ENCODE results near the gene KCNMA1. TPM values are rescaled to one million over a fixed set of nuclear protein-coding genes. Genes with fewer than 3 reads are reported as not detected.

The KCNMA1 gene
- total RNA-seq, 4 donors from 2014 or later = 146 to 300 (median 265) TPM

DNA sequence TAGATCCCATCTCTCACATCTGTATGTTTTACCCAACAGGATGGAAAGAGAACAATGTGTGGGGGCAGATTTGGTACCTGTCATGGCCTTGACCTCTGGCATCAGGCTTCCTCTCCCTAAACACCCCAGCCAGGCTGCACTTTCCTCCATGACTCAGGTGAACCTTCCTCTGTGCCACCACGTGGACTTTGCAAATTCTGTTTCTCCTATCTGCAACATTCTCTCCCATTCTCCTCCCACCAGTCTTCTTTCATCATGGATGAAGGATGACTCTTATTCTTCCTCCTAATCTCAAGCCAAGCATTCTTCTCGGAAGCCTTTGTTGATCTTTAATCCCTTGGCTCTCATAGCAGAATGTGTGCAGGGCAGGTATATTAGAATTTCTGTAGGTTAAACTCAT, 355.4 kb downstream of the KCNMA1 start:
- peak overlapping the region in 1 of 4 donors; percentile 2 for H3K27ac ChIP-seq (replicated peaks in 1 of 4)

GRCh38 chr10:77281719-77282118, 355.9 kb downstream of the KCNMA1 start:
- Histone ChIP-seq H3K4me1 (peaks cover under 1 to 43% (median 38%) of the 10 kb centered on the region in 4 donors), H3K9me3 (no peaks in the 10 kb centered on the region), H3K27ac (replicated peaks in 1 of 4) (peak overlapping the region in 1 of 4 donors; percentile 2), H3K4me3 (no peak overlapping the region), H3K27me3 (no peaks in the 10 kb centered on the region), H3K36me3 (no peaks in the 10 kb centered on the region)
- WGBS = 60% methylated on average over 4 of the region's 4 CpGs
- TF ChIP-seq POLR2AphosphoS5 (IDR thresholded peaks at IDR 0.05) (no peak), POLR2A (IDR thresholded peaks at IDR 0.05; ENCODE audit: low read depth) (no peak), EP300 (IDR thresholded peaks at IDR 0.05) (no peak), CTCF (IDR thresholded peaks at IDR 0.05) (no peak)
- no peak for DNase-seq (ENCODE audit: extremely low spot score)
- intact Hi-C loops (cut with DNase I) = no loop called here

More for the DNA sequence above, 355.4 kb downstream of the KCNMA1 start:
- no peak overlapping the region for H3K4me3 ChIP-seq
- intact Hi-C loops (cut with DNase I) = no loop called here
- H3K9me3 ChIP-seq = no peaks in the 10 kb centered on the region
- no peak for DNase-seq (ENCODE audit: extremely low spot score)
- 52% methylated on average over 2 of the region's 2 CpGs for WGBS
- H3K27me3 ChIP-seq = no peaks in the 10 kb centered on the region
- H3K4me1 ChIP-seq = peaks cover 5 to 47% (median 42%) of the 10 kb centered on the region in 4 donors
- no peaks in the 10 kb centered on the region for H3K36me3 ChIP-seq
- TF ChIP-seq POLR2A (IDR thresholded peaks at IDR 0.05; ENCODE audit: low read depth) (no peak), POLR2AphosphoS5 (IDR thresholded peaks at IDR 0.05) (no peak), EP300 (IDR thresholded peaks at IDR 0.05) (no peak), CTCF (IDR thresholded peaks at IDR 0.05) (no peak)

- TF ChIP-seq POLR2AphosphoS5 (IDR thresholded peaks at IDR 0.05) (no peak), POLR2A (IDR thresholded peaks at IDR 0.05; ENCODE audit: low read depth) (no peak), EP300 (IDR thresholded peaks at IDR 0.05) (no peak), CTCF (IDR thresholded peaks at IDR 0.05) (no peak)
- Histone ChIP-seq H3K4me3 (no peak overlapping the region), H3K9me3 (no peaks in the 10 kb centered on the region), H3K27ac (replicated peaks in 1 of 4) (peak overlapping the region in 3 of 4 donors; percentile 13 to 23 (median 16)), H3K27me3 (no peaks in the 10 kb centered on the region), H3K4me1 (peaks cover 0 to 40% (median 34%) of the 10 kb centered on the region in 4 donors), H3K36me3 (no peaks in the 10 kb centered on the region)
- intact Hi-C loops (cut with DNase I) = no loop called here
- no peak for DNase-seq (ENCODE audit: extremely low spot score)
- WGBS = 42% methylated on average over 4 of the region's 4 CpGs
These were observed 358.4 kb downstream of the KCNMA1 start for GRCh38 chr10:77279207-77279606.

- Histone ChIP-seq H3K4me1 (peaks cover 0 to 42% (median 32%) of the 10 kb centered on the region in 4 donors), H3K9me3 (no peaks in the 10 kb centered on the region), H3K27me3 (no peaks in the 10 kb centered on the region), H3K27ac (replicated peaks in 1 of 4) (peak overlapping the region in 1 of 4 donors; percentile 24), H3K36me3 (no peaks in the 10 kb centered on the region), H3K4me3 (no peak overlapping the region)
- intact Hi-C loops (cut with DNase I) = no loop called here
- DNase-seq (ENCODE audit: extremely low spot score) = no peak
- TF ChIP-seq POLR2A (IDR thresholded peaks at IDR 0.05; ENCODE audit: low read depth) (no peak), CTCF (IDR thresholded peaks at IDR 0.05) (no peak), EP300 (IDR thresholded peaks at IDR 0.05) (no peak), POLR2AphosphoS5 (IDR thresholded peaks at IDR 0.05) (no peak)
- WGBS = 51% methylated on average over 5 of the region's 5 CpGs
These were observed 363.4 kb downstream of the KCNMA1 start for GRCh38 chr10:77274046-77274795.
